Left lung (tissue), 10 donors: Measurements from ENCODE around the gene VPS39. TPM values are rescaled to one million over a fixed set of nuclear protein-coding genes. Genes with fewer than 3 reads are reported as not detected.
A peak's percentile ranks its signal among the peaks of the same experiment; 100 is the strongest.

Experiments used
- ATAC-seq: fragments of 200-7000 bp; cut with Tn5 transposase; one replicate; pipeline ENCODE4 v1.9.1; 2020; ENCODE audit warnings: moderate library complexity
- DNase-seq, 4 donors: peaks; one replicate each; pipeline ENCODE4 v3.0.0-alpha.2; 2013 to 2020
- H3K27ac ChIP-seq, 2 donors: fragments of 200-600 bp; sonication (generic) in 1 of 2; one replicate each; pipeline versions ENCODE4 v1.5.0 to v1.8.0; 2020 to 2021
- H3K27me3 ChIP-seq, 2 donors: fragments of 200-600 bp; sonication (generic) in 1 of 2; one replicate each; pipeline versions ENCODE4 v1.5.0 to v1.8.0; 2020 to 2021
- H3K36me3 ChIP-seq, 2 donors: fragments of 200-600 bp; sonication (generic) in 1 of 2; one replicate each; pipeline versions ENCODE4 v1.5.0 to v1.8.0; 2020 to 2021
- H3K4me1 ChIP-seq, 2 donors: fragments of 200-600 bp; one replicate each; pipeline ENCODE4 v1.8.0; 2021
- H3K4me3 ChIP-seq, 2 donors: fragments of 200-600 bp; sonication (generic) in 1 of 2; one replicate each; pipeline versions ENCODE4 v1.5.0 to v1.8.0; 2020 to 2021; ENCODE audit warnings: mild to moderate bottlenecking in 1 of 2
- H3K9me3 ChIP-seq, 2 donors: fragments of 200-600 bp; sonication (generic) in 1 of 2; one replicate each; pipeline versions ENCODE4 v1.5.0 to v1.8.0; 2020 to 2021
- intact Hi-C, 2 donors: fragments of 100-400 bp; cut with DNase I; formaldehyde crosslinking; loops; one replicate each; pipeline versions ENCODE4 v1.11.2 to v1.14.2; 2022
- polyA plus RNA-seq, 6 donors: library from polyadenylated mRNA; unstranded; fragments of 120-200 nt; gene quantifications; one replicate each; pipeline ENCODE4 v1.2.1, GENCODE V29; 2013; ENCODE audit not compliant: insufficient read length in 6 of 6
- total RNA-seq, 2 donors: library from RNA; stranded (reverse); fragmentation: NEBNext Ultra II Directional; extraction: Animal tissue kit (Norgen Biotek cat#: 25700); gene quantifications; one replicate each; pipeline ENCODE4 v1.2.1, GENCODE V29; 2021
- TF ChIP-seq, protein P1 (sequence below), 2 donors: fragments of 200-600 bp; sonication (generic) in 1 of 2; IDR thresholded peaks; one replicate each; pipeline versions ENCODE4 v1.5.0 to v1.8.0; 2021; ENCODE audit warnings: antibody characterized with exemption in 2 of 2
- donor health status: DM: no; HTN: yes; CAD: no.
- donor health status: DM: no; HTN: no; CAD: no.

VPS39 gene
- total and polyA plus RNA-seq, 8 donors: 57.8 to 87.7 (median 81.9) TPM

DNA sequence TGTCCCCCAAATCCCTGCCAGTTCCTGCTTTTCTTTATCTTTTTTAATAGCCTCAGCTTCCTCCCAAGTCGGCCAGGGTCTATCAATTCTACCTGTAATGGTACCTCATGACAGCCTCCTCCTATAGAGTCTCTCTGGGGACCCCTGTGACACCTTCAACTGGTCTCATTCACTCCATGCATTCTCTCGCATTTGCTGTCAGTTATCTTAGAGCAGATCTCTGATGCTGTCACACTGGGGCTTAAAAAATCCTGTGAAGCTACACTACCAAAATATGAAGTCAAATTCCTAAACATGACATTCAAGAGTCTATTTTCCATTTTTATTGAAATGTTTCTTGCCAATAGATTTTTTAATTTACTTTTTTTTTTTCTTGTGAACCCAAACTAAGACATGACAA is 5.5 kb downstream of the VPS39 start:
- Histone ChIP-seq H3K4me1 (peaks cover 0 to 29% of the 10 kb centered on the region in 2 donors), H3K27me3 (no peaks in the 10 kb centered on the region), H3K9me3 (no peaks in the 10 kb centered on the region), H3K27ac (no peak overlapping the region), H3K4me3 (no peak overlapping the region), H3K36me3 (peaks cover 0 to 23% of the 10 kb centered on the region in 2 donors)
- DNase-seq: no peak
- intact Hi-C loops: no loop called here
- TF ChIP-seq, protein P1, sequence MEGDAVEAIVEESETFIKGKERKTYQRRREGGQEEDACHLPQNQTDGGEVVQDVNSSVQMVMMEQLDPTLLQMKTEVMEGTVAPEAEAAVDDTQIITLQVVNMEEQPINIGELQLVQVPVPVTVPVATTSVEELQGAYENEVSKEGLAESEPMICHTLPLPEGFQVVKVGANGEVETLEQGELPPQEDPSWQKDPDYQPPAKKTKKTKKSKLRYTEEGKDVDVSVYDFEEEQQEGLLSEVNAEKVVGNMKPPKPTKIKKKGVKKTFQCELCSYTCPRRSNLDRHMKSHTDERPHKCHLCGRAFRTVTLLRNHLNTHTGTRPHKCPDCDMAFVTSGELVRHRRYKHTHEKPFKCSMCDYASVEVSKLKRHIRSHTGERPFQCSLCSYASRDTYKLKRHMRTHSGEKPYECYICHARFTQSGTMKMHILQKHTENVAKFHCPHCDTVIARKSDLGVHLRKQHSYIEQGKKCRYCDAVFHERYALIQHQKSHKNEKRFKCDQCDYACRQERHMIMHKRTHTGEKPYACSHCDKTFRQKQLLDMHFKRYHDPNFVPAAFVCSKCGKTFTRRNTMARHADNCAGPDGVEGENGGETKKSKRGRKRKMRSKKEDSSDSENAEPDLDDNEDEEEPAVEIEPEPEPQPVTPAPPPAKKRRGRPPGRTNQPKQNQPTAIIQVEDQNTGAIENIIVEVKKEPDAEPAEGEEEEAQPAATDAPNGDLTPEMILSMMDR (IDR thresholded peaks at IDR 0.05): no peak
- no peak for ATAC-seq

DNA sequence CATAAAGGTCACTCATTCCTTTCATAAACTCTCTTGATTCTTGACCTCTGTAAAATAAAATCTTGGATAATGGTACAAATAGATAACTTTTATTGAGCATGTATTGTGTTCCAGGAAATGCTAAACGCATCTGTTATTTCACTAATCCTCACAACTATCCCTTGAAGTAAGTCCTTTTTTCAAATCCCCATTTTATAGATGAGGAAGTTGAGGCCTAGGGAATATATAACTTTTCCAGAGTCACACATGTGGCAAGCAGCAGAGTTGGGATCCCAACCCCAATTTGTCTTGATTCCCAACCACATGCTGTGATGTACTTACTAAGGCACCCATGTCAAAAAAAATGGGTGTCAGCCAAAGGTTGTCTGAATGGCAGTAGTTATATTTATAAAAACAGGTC is 6.3 kb downstream of the VPS39 start:
- no peak for DNase-seq
- Histone ChIP-seq H3K4me3 (no peak overlapping the region), H3K9me3 (no peaks in the 10 kb centered on the region), H3K4me1 (peaks cover 0 to 22% of the 10 kb centered on the region in 2 donors), H3K36me3 (peaks cover 0 to 28% of the 10 kb centered on the region in 2 donors), H3K27ac (no peak overlapping the region), H3K27me3 (no peaks in the 10 kb centered on the region)
- TF ChIP-seq, protein P1 (IDR thresholded peaks at IDR 0.05): no peak
- ATAC-seq: no peak
- intact Hi-C loops: no loop called here

DNA sequence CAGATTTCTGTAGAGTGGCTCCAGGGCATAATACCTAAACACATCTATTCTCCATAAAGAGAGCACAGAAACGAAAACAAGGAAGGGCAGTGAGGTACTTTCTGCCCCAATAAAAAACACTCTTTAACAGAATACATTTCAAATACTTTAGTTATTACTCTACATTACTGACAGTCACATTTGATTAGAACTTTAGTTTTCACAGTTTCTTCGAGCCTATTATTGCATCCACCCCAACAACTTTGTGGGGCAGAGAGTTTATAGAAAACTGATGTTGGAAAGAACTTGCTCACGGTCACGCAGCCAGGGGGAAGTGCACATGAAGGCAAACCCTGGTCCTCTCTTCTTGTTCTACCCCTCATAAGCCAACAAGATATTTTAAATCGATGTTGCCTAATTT is 9.0 kb downstream of the VPS39 start:
- TF ChIP-seq, protein P1 (IDR thresholded peaks at IDR 0.05): no peak
- Histone ChIP-seq H3K9me3 (no peaks in the 10 kb centered on the region), H3K27me3 (no peaks in the 10 kb centered on the region), H3K27ac (no peak overlapping the region), H3K4me1 (peaks cover 0 to 11% of the 10 kb centered on the region in 2 donors), H3K36me3 (peaks cover 0 to 35% of the 10 kb centered on the region in 2 donors), H3K4me3 (no peak overlapping the region)
- intact Hi-C loops: no loop called here
- DNase-seq (no peak), ATAC-seq (no peak)

DNA sequence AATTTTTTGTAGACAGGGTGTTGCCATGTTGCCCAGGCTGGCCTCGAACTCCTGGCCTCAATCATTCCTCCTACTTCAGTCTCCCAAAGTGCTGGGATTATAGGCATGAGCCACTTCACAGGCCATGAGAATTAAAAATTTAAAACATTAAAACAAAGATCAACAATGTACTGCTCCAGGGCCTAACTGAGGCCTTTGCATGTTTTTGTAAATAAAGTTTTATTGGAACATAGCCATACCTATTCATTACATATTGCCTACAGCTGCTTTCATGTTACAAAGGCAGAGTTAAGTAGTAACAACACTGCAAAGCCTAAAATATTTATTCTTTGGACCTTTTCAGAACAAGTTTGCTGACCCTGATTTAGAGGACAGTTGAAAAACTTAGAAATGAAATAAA is 9.6 kb downstream of the VPS39 start:
- Histone ChIP-seq H3K4me1 (peaks cover 0 to 11% of the 10 kb centered on the region in 2 donors), H3K27me3 (no peaks in the 10 kb centered on the region), H3K27ac (no peak overlapping the region), H3K36me3 (peaks cover 0 to 35% of the 10 kb centered on the region in 2 donors), H3K4me3 (no peak overlapping the region), H3K9me3 (no peaks in the 10 kb centered on the region)
- TF ChIP-seq, protein P1 (IDR thresholded peaks at IDR 0.05): no peak
- intact Hi-C loops: no loop called here
- DNase-seq: no peak
- no peak for ATAC-seq

DNA sequence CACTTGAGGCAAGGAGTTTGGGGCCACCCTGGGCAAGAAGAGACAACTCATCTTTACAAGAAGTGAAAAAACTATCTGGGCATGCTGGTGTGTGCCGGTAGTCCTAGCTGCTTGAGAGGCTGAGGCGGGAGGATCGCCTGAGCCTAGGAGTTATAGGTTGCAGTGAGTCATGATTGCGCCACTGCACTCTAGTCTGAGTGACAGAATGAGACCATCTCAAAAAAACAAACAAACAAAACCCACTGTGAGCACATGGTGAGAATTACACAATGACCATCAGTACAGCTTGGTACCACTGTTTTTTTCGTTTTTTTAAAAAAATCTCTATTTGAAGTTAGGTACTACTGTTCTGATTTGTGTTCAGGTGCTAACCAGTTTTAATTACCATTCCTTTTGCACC is 13.6 kb downstream of the VPS39 start:
- Histone ChIP-seq H3K4me3 (no peak overlapping the region), H3K27ac (no peak overlapping the region), H3K27me3 (no peaks in the 10 kb centered on the region), H3K4me1 (peaks cover 0 to 11% of the 10 kb centered on the region in 2 donors), H3K36me3 (peaks cover 0 to 66% of the 10 kb centered on the region in 2 donors), H3K9me3 (no peaks in the 10 kb centered on the region)
- ATAC-seq (peak; percentile 57), DNase-seq (peak in 1 of 4 donors; percentile 44)
- intact Hi-C loops: no loop called here
- TF ChIP-seq, protein P1 (IDR thresholded peaks at IDR 0.05): no peak
